Endothelial cell (in vitro differentiated cells): ENCODE measurements around the gene LTB. TPM values are rescaled to one million over a fixed set of nuclear protein-coding genes. Genes with fewer than 3 reads are reported as not detected.
"Not testable (repeated sequence)": the region's sequence is repeated elsewhere in the genome, so short reads cannot be mapped to it uniquely, and the experiment has no call there.

Experiments used
- DNase-seq: peaks from one replicate; pipeline ENCODE4 v3.0.0; 2021; ENCODE audit warnings: low spot score
- H3K27ac Mint-ChIP-seq: one replicate; pipeline ENCODE4 v1.8.0; 2021; ENCODE audit warnings: mixed read lengths, inconsistent platforms; ENCODE audit not compliant: unreplicated experiment
- H3K27me3 Mint-ChIP-seq: one replicate; pipeline ENCODE4 v1.8.0; 2021; ENCODE audit warnings: mild to moderate bottlenecking, moderate library complexity, mixed read lengths, inconsistent platforms; ENCODE audit not compliant: unreplicated experiment
- H3K36me3 Mint-ChIP-seq: one replicate; pipeline ENCODE4 v1.8.0; 2021; ENCODE audit warnings: mild to moderate bottlenecking, low read depth, mixed read lengths, inconsistent platforms; ENCODE audit not compliant: unreplicated experiment
- H3K4me1 Mint-ChIP-seq: one replicate; pipeline ENCODE4 v1.8.0; 2021; ENCODE audit warnings: mild to moderate bottlenecking, mixed read lengths, inconsistent platforms; ENCODE audit not compliant: unreplicated experiment
- H3K4me3 Mint-ChIP-seq: one replicate; pipeline ENCODE4 v1.8.0; 2021; ENCODE audit warnings: mild to moderate bottlenecking, mixed read lengths, inconsistent platforms; ENCODE audit not compliant: unreplicated experiment
- H3K9me3 Mint-ChIP-seq: one replicate; pipeline ENCODE4 v1.8.0; 2021; ENCODE audit warnings: mixed read lengths, inconsistent platforms; ENCODE audit not compliant: unreplicated experiment
- CTCF ChIP-seq: fragments of 200-600 bp; sonication (generic); IDR thresholded peaks from one replicate; pipeline ENCODE4 v1.5.0; 2021; ENCODE audit warnings: antibody characterized with exemption; ENCODE audit not compliant: unreplicated experiment
- total RNA-seq: library from RNA; stranded (reverse); fragmentation: NEBNext Ultra II Directional; extraction: Animal tissue kit (Norgen Biotek cat#: 25700); gene quantifications from one replicate; pipeline ENCODE4 v1.2.1, GENCODE V29; 2021; ENCODE audit not compliant: unreplicated experiment

The LTB gene
- total RNA-seq, 1 donor from 2014 or later: not detected

- peaks cover 31% of the 10 kb centered on the region for H3K4me1 Mint-ChIP-seq
- DNase-seq: no peak
- H3K36me3 Mint-ChIP-seq: peaks cover 20% of the 10 kb centered on the region
- no peak for TF ChIP-seq CTCF
- H3K27me3 Mint-ChIP-seq: peaks cover 6% of the 10 kb centered on the region
- peak overlapping the region; percentile 92 for H3K27ac Mint-ChIP-seq
- no peaks in the 10 kb centered on the region for H3K9me3 Mint-ChIP-seq
- peak overlapping the region; percentile 40 for H3K4me3 Mint-ChIP-seq
Measured at GRCh38 chr6:31558631-31559500, 23.4 kb downstream of the LTB start.

GRCh38 chr6:31558318-31558625, 24.0 kb downstream of the LTB start:
- no peak overlapping the region for H3K4me3 Mint-ChIP-seq

GRCh38 chr6:31557443-31558317, 24.5 kb downstream of the LTB start:
- Mint-ChIP-seq H3K4me1 (peaks cover 31% of the 10 kb centered on the region), H3K9me3 (no peaks in the 10 kb centered on the region), H3K36me3 (peaks cover 20% of the 10 kb centered on the region)

More at GRCh38 chr6:31558318-31558625, 24.0 kb downstream of the LTB start:
- H3K9me3 Mint-ChIP-seq: no peaks in the 10 kb centered on the region
- no peak for TF ChIP-seq CTCF
- DNase-seq: no peak
- H3K27ac Mint-ChIP-seq: peak overlapping the region; percentile 57
- peaks cover 31% of the 10 kb centered on the region for H3K4me1 Mint-ChIP-seq
- H3K27me3 Mint-ChIP-seq: peaks cover 5% of the 10 kb centered on the region
- H3K36me3 Mint-ChIP-seq: peaks cover 20% of the 10 kb centered on the region

GRCh38 chr6:31556307-31556706, 25.9 kb downstream of the LTB start:
- TF ChIP-seq CTCF: no peak
- Mint-ChIP-seq H3K9me3 (no peaks in the 10 kb centered on the region), H3K27me3 (peaks cover 2% of the 10 kb centered on the region), H3K27ac (no peak overlapping the region), H3K4me1 (peaks cover 24% of the 10 kb centered on the region), H3K4me3 (no peak overlapping the region), H3K36me3 (peaks cover 17% of the 10 kb centered on the region)
- DNase-seq: no peak

More at GRCh38 chr6:31557443-31558317, 24.5 kb downstream of the LTB start:
- no peak for TF ChIP-seq CTCF
- Mint-ChIP-seq H3K27ac (no peak overlapping the region), H3K27me3 (peaks cover 5% of the 10 kb centered on the region), H3K4me3 (no peak overlapping the region)
- no peak for DNase-seq

GRCh38 chr6:31551371-31551770, 30.9 kb downstream of the LTB start:
- H3K27ac Mint-ChIP-seq: peak overlapping the region; percentile 80
- DNase-seq: peak; percentile 63
- not testable (repeated sequence) for H3K9me3 Mint-ChIP-seq, H3K27me3 Mint-ChIP-seq, H3K36me3 Mint-ChIP-seq, H3K4me1 Mint-ChIP-seq, H3K4me3 Mint-ChIP-seq
